ENCODE measurements around the gene RNF111.
"Not testable (repeated sequence)": the region's sequence is repeated elsewhere in the genome, so short reads cannot be mapped to it uniquely, and the experiment has no call there.

RNF111 gene

DNA sequence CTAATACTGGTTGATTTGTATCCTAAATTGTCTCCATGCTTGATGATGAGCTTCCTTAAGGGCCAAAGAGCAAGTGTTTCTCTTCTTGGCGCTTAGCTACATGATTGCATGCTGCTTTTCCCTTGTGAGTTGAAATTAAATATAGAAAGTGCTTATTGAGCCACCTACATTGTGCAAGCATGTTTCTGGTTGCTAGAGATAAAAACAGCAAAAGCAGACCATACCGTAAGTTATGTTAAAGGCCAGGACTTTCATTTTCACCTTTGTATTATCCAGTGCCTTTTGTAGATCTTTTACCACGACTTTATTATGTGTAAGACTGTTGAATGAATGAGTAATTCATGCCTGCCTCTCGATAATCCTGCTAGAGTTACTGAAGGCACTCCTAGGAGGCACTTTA, 75.6 kb downstream of the RNF111 start:
- no peak for DNase-seq

DNA sequence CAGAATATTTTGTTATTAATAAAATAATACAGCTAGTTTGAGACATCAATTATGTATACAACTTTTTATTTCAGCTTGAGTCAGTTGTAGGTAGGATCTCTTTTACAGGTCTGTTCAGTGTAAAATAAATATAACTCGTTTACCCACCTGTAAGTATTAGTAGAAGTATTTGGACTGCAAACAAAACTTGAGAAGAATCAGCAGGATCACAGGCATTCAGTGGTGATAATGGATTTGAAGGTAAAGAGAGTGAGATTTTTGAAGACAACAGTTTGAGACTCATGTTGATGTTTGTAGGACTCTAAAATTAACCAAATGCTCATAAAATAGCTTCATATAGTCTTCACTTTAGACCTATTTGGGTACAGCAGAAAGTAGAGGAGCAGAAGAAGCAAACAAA, 82.0 kb downstream of the RNF111 start:
- no peak for DNase-seq

DNA sequence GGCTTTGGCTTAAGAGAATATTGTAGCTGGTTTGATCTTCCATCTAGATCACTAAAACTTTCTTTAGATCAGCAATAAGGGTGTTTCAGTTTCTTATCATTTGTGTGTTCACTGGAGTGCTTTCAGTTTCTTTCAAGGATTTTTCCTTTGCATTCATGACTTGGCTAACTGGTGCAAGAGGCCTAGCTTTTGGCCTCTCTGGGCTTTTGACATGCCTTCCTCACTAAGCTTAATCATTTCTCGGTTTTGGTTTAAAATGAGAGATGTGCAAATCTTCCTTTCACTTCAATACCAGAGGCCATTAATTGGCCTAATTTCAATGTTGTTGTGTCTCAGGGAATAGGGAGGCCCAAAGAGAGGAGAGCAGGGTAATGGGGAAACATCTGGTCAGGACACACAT, 87.1 kb downstream of the RNF111 start:
- DNase-seq, result no peak

DNA sequence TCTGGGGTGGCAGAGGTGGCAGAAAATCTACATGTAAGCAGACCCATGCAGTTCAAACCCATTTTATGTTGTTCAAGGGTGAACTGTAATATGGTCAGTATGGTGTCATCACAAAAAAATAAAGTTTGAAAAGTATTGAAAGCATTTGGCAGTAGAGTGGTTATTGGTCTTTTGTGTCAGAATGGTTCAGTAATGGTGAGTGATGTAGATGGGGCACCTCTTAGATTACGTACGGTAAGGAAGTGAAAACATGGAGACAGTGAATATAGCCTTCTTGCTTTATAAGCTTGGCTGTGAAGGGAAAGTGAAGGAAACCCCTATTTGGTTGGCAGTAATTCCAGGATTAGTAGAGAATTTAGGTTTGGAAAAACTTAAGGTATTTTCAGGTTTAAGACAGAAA, 100.3 kb downstream of the RNF111 start:
- DNase-seq, result no peak

DNA sequence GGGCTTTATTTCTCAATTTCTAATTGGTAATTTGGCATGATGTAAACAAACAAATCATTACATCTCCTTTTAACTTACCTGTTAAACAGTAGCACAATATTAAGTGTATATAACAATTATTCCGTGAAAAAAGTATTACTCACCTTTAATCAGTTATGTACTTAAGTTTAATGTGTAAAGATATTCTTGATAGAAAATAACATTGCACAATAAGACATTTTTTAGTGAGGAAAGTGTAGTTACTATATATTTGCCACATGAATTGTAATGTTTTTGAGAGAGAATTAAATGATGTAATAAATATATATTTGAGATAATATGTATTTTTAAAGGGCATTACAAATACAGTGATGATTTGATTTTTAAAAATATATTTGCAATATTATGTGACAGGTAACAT, 106.6 kb downstream of the RNF111 start:
- DNase-seq, result no peak

DNA sequence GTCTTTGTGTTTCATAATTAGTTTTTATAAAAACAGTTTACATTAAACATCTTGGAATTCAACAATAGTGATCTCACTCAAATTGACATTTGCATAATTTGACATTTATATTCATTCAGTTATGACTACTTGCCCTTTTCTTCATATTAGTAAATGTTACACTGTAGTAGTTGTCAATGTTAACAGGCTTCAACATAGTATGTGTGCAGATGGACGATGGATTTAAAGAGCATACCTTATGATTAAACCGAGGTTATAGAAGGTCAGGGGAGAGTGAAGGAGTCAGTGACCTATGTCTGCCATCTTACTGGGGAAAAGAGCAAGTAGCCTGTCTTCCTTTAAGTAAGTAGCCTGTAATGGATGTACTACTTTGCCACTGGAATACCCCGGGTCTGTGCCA, 109.0 kb downstream of the RNF111 start:
- no peak for DNase-seq

DNA sequence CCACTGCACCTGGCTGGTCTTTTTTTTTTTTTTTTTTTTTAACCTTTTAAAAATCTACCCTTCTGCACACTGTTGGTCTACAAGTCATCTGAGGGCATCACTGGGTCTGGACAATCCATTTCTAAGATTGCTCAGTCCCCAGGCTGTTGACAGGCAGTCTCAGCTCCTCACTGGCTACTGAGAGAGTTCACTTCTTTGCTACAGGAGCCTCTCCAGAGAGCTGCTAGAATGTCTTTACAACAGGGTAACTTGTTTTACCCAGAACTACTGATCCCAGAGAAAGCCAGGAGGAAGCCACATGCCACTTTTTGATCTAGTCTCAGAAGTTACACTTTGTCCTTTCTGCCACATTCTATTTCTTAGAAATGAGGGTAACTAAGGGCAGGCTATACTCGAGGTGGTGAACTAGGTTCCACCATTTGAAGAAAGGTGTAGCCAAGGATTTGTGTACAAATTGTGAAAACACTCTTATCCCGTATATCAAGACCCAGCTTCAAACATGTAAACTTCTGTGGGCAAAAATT, 111.8 kb downstream of the RNF111 start:
- no peak for DNase-seq

DNA sequence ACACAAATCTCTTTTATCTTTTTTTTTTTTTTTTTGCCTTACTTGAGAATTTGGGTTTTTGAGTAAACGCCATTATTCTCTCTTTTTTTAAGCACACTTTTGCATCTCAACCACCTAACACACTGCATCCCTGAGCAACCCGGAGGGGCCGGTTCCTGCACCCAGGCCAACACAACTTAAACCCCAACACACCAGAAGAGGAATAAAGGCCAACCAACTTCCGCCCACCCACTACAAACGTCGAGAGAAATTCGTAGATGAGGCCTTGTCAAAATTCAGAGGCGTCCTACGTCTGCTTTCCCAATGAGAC, 117.1 kb downstream of the RNF111 start:
- no peak for DNase-seq

DNA sequence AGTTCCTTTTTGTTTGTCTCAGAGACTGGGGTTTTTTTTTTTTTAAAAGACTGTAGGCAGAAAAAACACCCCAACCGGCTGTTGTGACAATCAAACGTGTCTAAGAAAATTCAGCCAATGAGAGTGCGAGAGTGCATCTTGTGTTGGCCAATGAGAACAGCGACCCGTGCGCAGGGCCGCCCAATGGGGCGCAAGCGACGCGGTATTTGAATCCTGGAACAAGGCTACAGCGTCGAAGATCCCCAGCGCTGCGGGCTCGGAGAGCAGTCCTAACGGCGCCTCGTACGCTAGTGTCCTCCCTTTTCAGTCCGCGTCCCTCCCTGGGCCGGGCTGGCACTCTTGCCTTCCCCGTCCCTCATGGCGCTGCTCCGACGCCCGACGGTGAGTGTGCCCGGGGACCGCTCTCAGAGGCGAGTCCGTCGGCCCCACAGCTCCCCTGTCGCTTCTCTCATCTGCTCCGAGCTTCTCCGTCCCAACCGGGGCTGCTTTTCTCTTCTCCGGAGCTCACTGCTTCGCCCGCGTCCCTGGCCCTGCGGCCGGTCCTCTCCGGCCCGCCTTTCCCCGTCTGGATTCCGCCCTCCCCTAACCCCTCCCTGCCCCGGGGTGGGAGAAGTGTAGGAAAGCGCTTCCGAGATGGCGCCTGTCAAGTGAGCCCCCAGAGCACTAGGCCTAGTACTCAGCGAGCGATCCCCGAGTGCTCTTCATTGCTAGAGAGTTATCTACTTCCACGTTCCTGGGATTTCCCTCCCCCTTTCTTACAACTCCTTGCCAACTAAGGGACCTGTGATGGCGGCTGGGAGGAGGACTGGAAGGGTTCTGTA, 117.7 kb downstream of the RNF111 start, which contains the start of gene CCNB2:
Gene CCNB2 (plus strand): TSS at position 235 of the 821 bp plus-strand sequence. CDS start 123 bp downstream, at position 358.
- peak; percentile 76 to 88 (median 83) for DNase-seq

DNA sequence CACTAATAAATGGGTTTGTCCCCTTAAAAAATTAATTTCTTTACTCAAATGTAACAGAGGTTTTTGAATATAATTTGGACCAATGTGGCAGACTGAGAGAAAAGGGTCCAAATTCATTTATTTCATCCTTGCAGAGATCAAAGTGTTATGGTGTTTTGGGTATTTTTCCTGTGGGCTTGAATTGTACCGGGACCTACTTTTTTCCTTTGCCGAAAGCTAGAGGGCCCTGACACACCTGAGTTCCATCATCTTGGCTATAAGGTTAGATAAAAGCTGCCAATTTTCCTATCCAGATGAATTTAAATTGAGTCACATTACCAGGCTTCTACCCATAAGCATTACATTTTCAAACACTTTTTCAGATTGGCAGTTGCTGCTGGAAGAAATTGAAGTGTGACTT, 118.4 kb downstream of the RNF111 start:
- DNase-seq, result no peak

DNA sequence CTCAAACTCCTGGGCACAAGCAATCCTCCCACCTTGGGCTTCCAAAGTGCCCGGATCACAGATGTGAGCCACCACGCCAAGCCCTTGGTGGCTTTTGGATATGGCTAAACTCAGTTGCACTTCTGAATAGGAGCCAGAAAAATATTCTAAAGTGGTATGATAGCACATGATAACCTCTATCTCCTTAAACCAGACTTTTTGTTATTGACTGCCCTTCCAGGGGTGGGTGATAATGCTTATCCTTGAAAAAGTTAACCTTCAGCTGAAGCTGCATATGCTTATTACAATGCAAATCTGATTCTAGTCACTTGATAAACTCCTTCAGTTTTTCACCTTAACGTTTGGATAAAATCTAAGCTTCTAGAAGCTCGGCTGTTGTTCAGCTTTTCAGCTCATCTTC, 123.8 kb downstream of the RNF111 start:
- DNase-seq, result no peak

DNA sequence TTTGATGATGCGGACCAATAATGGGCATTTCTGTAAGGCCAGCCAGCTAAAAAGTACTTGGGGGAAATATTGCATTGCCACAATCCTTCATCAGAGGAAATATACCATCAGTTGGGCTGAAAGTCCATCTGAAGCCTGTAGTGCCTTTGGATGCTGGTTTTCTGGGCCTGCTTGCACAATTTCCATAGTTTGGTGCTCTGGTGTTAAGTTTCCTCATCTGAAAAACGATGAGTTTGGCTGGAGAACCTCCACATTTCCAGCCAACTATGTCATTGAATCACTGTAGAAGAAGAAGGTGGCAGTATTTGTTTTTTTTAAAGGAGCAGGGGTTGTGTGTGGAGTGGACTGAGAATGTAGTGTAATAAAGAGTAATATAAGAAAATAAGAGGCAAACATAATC, 127.6 kb downstream of the RNF111 start:
- DNase-seq, result no peak

DNA sequence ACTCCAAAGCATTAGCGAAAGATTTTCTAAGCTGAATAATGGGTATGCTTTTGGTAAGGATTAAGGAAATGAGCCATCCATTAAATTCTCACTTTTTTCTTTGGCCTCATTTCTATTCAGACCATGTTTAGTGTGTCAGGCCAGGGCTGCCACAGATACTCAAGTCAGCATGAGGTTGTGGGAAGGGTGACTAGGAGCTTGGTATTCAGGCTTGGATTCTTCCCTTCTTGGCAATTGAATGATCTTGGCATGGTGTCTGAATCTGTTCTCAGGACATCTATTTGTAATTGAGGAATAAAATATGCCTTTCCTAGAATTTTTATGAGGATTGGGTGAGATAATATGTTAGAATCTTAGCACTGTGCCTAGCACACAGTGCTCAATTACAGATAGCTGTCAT, 128.7 kb downstream of the RNF111 start:
- no peak for DNase-seq

DNA sequence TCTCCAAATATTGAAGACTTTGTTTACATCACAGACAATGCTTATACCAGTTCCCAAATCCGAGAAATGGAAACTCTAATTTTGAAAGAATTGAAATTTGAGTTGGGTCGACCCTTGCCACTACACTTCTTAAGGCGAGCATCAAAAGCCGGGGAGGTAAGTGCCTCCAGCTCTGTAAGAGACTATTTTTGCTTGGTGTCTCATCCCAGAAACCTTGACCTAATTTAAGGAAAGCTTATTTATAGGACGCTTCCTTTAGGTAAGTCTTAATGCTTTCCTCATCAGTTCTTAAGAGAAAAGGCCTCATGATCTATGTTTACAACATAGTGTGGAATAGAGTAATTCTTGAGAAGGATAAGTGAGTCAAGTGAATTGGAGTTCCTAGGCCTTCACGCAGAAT, 129.3 kb downstream of the RNF111 start:
- no peak for DNase-seq

DNA sequence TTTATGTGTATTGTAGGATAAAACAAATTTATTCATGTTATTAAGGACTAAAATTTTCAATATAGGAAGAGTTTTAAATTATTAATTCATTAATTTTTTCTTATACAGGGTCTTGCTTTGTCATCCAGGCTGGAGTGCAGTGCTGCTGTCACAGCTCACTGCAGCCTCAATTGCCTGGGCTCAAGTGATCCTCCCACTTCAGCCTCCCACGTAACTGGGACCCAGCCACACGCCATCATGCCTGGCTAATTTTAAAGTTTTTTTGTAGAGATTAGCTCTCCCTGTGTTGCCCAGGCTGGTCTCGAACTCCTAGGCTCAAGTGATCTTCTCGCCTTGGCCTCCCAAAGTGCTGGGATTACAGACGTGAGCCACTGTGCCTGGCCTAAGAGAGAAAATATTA, 132.2 kb downstream of the RNF111 start:
- no peak for DNase-seq

DNA sequence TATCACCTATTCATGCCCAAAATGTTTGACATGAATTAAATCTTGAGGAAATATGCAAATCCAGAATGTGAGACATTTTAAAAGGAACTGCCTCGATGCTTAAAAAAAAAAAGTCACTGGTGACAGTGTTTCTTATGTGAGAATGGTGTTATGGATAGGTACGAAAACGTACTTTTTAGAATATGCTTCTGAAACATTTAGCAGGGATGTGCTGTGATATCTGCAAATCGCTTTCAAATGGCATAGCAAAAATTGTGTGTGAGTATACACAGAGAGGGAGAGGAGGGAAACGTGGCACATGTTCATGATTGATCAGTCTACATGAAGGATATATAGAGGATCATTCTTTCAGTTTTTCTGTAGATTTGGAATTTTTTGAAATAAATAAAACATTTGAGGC, 133.5 kb downstream of the RNF111 start:
- DNase-seq, result no peak

DNA sequence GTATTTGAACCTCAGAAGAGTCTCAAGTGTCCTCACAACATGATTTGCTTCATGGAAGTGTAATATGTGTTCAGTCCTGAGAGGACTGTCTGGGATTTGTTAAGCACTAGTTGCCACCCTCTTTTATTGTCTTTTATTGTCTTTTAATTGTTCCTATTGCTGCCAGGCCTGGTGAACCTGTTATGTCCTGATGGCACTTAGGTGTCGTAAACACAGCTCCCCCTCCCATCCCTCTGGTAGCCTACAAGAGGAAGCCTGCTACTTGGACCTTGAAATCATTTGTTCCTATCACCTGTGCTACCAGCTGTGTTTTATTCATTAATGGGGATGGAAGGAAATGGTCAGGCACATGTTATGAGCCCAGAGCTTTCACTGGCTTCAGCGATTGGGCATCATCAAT, 136.8 kb downstream of the RNF111 start:
- DNase-seq, result no peak

DNA sequence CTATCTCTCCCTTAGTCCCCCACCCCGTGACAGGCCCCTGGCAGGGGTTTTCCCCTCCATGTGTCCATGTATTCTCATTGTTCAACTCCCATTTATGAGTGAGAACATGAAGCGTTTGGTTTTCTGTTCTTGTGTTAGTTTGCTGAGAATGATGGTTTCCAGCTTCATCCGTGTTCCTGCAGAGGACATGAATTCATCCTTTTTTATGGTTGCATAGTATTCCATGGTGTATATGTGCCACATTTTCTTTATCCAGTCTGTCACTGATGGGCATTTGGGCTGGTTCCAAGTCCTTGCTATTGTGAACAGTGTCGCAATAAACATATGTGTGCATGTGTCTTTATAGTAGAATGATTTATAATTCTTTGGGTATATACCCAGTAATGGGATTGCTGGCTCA, 138.2 kb downstream of the RNF111 start:
- DNase-seq, result not testable (repeated sequence)

DNA sequence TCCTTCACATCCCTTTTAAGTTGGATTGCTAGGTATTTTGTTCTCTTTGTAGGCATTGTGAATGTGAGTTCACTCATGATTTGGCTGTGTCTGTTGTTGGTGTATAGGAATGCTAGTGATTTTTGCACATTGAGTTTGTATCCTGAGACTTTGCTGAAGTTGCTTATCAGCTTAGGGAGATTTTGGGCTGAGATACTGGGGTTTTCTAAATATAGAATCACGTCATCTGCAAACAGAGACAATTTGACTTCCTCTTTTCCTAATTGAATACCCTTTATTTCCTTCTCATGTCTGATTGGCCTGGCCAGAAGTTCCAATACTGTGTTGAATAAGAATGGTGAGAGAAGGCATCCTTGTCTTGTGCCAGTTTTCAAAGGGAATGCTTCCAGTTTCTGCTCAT, 139.8 kb downstream of the RNF111 start:
- not testable (repeated sequence) for DNase-seq

DNA sequence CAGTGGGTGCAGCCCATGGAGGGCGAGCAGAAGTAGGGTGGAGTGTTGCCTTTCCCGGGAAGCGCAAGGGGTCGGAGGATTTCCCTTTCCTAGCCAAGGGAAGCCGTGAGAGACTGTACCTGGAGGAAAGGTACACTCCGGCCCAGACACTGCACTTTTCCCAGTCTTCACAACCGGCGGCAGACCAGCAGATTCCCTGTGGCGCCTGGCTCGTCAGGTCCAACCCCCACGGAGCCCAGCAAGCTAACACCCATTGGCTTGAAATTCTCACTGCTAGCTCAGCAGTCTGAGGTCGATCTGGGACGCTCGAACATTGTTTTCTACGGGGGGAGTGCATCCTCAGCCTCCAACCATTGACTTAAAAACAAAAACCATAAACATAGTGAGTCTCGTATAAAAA, 144.0 kb downstream of the RNF111 start:
- DNase-seq, result no peak

DNA sequence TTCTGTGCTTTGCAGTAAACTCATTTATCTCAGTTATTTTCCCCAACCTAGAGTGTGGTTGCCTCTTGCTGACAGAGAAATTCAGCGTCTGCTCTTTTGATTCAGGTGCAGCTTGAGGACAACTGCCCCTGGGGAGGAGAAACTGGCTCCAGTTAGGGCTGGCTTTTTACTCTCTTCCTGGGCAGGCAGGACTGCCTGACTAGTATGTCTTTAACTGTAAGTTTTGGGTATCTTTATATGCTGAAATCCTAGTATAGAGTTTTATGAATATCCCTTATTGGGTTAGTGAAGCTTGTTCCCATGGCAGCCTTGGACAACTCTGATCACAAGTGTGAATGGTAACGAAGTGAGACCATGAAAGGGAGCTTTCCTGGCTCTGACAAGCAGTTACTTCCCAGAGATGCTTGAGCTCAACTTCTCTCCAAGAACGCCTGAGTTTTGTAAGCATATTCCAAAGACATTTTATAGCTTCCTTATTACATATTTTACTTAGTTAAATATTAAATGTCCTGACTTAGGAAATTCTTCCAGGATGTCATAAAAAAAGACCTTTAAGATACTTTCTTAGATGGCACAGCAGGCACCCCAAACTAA, 144.6 kb downstream of the RNF111 start:
- no peak for DNase-seq

DNA sequence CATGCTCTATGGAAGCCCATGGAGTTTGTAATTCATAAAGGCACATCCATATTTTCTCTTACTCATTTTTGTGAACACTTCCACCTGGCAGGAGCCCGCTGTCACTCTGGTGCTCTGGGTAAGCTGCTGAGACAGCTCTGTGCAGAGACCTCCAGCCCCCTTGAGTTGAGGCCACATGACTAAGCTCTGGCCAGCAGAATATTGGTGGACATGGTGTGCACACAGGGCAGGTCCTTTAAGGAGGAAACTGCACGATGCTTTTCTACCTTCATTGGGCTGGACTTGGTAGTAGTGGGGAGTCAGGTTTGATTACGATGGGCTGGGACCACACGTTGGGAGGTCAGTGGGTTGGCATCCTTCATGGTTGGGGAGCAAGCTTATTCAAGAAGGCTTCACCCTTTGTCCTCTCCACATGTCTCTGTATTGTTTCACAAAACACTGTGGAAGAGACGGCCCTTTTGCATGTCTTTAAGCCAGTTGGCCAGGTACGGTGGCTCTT, 146.5 kb downstream of the RNF111 start:
- no peak for DNase-seq

DNA sequence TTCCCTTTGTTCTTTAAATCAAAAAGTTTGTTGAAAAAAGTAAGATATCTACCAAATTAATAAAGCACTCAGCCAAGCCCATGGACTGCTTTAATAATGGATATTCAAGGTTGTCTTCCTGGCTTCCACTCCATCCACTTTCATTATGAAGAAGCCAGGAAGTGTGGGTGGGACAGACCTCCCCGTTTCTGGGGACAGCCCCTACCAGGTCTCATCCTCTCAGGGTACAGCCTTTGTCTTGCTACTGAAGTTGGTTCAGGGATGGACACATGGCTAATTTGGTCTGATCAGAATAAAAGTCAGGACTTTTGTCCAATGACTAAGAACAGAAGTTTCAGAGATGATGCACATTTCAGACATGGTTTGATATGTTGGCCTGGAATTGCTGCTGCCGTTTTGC, 150.1 kb downstream of the RNF111 start:
- DNase-seq, result no peak

DNA sequence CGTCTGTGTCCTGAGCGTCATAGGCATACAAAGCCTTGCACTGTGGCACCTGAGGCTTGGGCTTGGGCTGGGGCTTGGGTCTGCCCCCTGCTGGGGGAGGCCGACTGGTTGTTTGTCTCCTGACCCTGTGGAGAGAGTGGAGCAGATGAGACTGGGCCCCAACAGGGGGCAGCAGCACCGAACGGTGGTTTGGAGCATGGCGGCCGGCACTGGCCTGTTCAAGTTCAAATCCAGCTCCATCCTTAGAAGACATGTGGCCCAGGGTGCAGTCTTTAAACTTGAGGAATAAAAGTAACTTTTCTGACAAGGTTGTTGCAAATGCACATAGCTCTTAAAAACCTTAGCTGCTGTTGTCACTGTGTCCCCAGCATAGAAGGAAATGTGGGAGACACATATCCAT, 150.8 kb downstream of the RNF111 start:
- DNase-seq, result peak; percentile 5 to 40 (median 23)
